ENCODE measurements around the gene NUP50.

The NUP50 gene

DNA sequence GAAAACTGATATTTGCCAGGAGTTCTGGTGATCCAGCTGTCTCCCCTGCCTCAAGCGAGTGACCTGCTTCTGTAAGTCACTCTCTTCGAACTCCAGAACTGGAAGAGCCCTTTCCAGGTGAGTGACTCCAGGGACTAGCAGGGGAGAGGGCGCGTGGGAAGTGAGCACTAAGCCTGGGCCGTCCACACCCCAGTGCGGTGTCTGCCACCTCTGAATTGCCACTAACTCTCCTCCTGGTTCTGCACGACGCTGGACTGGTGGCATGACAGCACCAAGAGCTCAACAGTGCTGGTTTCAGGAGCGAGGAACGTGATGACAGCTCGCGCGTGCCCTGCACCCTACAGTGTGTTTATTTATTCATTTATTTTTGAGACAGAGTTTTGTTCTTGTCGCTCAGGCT lies 54.1 kb downstream of the NUP50 start:
- Histone ChIP-seq H3K4ac (ENCODE audit: low read depth, low read length) (no peak overlapping the region), H3K23ac (ENCODE audit: low read length) (no peak overlapping the region)
- WGBS (ENCODE audit: extremely low coverage, insufficient coverage, low lambda C conversion rate), result no CpG with 5 or more reads among the region's 14 CpGs

DNA sequence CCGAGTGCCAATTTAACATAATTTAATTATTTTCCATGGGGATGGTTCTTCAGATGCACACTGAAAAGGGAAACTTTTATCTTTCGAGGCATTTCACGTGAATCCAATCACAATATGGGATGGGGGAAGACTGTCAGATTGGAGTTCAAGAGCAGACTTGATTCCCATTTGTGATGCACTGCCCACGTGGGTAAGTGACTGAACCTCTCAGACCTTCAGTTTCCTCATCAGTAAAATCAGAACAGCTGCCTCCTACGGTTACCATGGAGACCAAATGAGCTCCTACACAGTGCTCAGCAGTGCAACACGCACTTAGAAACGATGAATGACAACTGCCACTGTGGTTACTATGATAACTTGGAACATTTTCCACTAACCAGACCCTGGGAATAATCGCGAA lies 55.3 kb downstream of the NUP50 start:
- H3K23ac ChIP-seq (ENCODE audit: low read length), result no peak overlapping the region
- H3K4ac ChIP-seq (ENCODE audit: low read depth, low read length), result no peak overlapping the region
- no peak overlapping the region for H3K56ac ChIP-seq (ENCODE audit: low read length)
- no peak overlapping the region for H2BK5ac ChIP-seq (ENCODE audit: low read length)
- no peak overlapping the region for H4K5ac ChIP-seq (ENCODE audit: low read length)
- H2BK15ac ChIP-seq (replicated peaks; ENCODE audit: low read depth), result no peak overlapping the region
- no peak overlapping the region for H2BK120ac ChIP-seq (ENCODE audit: low read depth, low read length)
- no peak overlapping the region for H3K18ac ChIP-seq (ENCODE audit: low read length)
- H3K27me3 ChIP-seq (ENCODE audit: insufficient read depth, low read length, poor library complexity), result no peaks in the 10 kb centered on the region
- no peak overlapping the region for H4K8ac ChIP-seq (ENCODE audit: low read depth, low read length)
- no CpG with 5 or more reads among the region's 9 CpGs for WGBS (ENCODE audit: extremely low coverage, insufficient coverage, low lambda C conversion rate)
- no peak overlapping the region for H3K27ac ChIP-seq (ENCODE audit: low read depth, low read length)
- no peak overlapping the region for H3K4me2 ChIP-seq (ENCODE audit: low read length)
- H3K79me1 ChIP-seq (ENCODE audit: low read length), result peaks cover 8% of the 10 kb centered on the region
- no peak overlapping the region for H2AK5ac ChIP-seq (ENCODE audit: low read length)
- H3K79me2 ChIP-seq (ENCODE audit: control insufficient read depth, insufficient read depth, low read length), result no peaks in the 10 kb centered on the region
- H3K4me3 ChIP-seq (ENCODE audit: low read length), result no peak overlapping the region
- peak; percentile 34 for DNase-seq
- H3K36me3 ChIP-seq (ENCODE audit: control insufficient read depth, insufficient read depth, low read length), result no peaks in the 10 kb centered on the region
- H3K4me1 ChIP-seq (ENCODE audit: control insufficient read depth, low read depth, low read length), result peaks cover 1% of the 10 kb centered on the region
- no peak overlapping the region for H3K9ac ChIP-seq (ENCODE audit: low read length)

More for the DNA sequence above, 54.1 kb downstream of the NUP50 start:
- Histone ChIP-seq H3K9ac (ENCODE audit: low read length) (no peak overlapping the region), H4K8ac (ENCODE audit: low read depth, low read length) (no peak overlapping the region), H3K79me2 (ENCODE audit: control insufficient read depth, insufficient read depth, low read length) (no peaks in the 10 kb centered on the region), H3K79me1 (ENCODE audit: low read length) (peaks cover 8% of the 10 kb centered on the region), H4K5ac (ENCODE audit: low read length) (no peak overlapping the region), H2AK5ac (ENCODE audit: low read length) (no peak overlapping the region), H3K27ac (ENCODE audit: low read depth, low read length) (no peak overlapping the region), H3K4me3 (ENCODE audit: low read length) (no peak overlapping the region), H2BK15ac (replicated peaks; ENCODE audit: low read depth) (no peak overlapping the region), H3K18ac (ENCODE audit: low read length) (no peak overlapping the region), H3K4me2 (ENCODE audit: low read length) (no peak overlapping the region), H2BK120ac (ENCODE audit: low read depth, low read length) (no peak overlapping the region), H2BK5ac (ENCODE audit: low read length) (no peak overlapping the region), H3K27me3 (ENCODE audit: insufficient read depth, low read length, poor library complexity) (no peaks in the 10 kb centered on the region), H3K36me3 (ENCODE audit: control insufficient read depth, insufficient read depth, low read length) (no peaks in the 10 kb centered on the region), H3K56ac (ENCODE audit: low read length) (no peak overlapping the region), H3K4me1 (ENCODE audit: control insufficient read depth, low read depth, low read length) (peaks cover 3% of the 10 kb centered on the region)
- DNase-seq, result no peak

DNA sequence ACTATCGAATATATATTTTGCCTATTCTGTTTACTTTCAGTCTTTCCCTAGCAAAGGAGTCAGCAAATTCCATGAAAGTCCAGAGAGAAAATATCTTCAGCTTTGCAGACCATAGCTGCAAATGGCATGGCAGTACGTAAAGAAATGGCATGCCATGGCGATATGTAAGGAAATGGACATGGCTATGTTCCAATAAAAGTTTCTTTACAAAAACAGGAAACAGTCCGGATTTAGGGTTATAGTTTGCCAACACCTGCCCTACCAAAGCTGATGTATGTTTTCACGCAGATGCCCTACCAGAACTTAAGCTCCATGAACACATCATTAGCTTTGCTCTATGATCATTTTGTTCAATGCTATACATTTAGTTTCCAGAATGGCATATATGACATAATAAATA lies 57.5 kb downstream of the NUP50 start:
- Histone ChIP-seq H3K4me3 (ENCODE audit: low read length) (no peak overlapping the region), H2BK120ac (ENCODE audit: low read depth, low read length) (no peak overlapping the region), H3K36me3 (ENCODE audit: control insufficient read depth, insufficient read depth, low read length) (no peaks in the 10 kb centered on the region), H4K8ac (ENCODE audit: low read depth, low read length) (no peak overlapping the region), H3K79me1 (ENCODE audit: low read length) (peaks cover 4% of the 10 kb centered on the region), H2BK5ac (ENCODE audit: low read length) (no peak overlapping the region), H3K23ac (ENCODE audit: low read length) (no peak overlapping the region), H2BK15ac (replicated peaks; ENCODE audit: low read depth) (no peak overlapping the region), H3K9ac (ENCODE audit: low read length) (no peak overlapping the region), H3K4ac (ENCODE audit: low read depth, low read length) (no peak overlapping the region), H3K4me1 (ENCODE audit: control insufficient read depth, low read depth, low read length) (peaks cover 1% of the 10 kb centered on the region), H3K56ac (ENCODE audit: low read length) (no peak overlapping the region), H3K27ac (ENCODE audit: low read depth, low read length) (no peak overlapping the region), H3K4me2 (ENCODE audit: low read length) (no peak overlapping the region), H2AK5ac (ENCODE audit: low read length) (no peak overlapping the region), H3K18ac (ENCODE audit: low read length) (no peak overlapping the region), H3K27me3 (ENCODE audit: insufficient read depth, low read length, poor library complexity) (no peaks in the 10 kb centered on the region), H3K79me2 (ENCODE audit: control insufficient read depth, insufficient read depth, low read length) (no peaks in the 10 kb centered on the region), H4K5ac (ENCODE audit: low read length) (no peak overlapping the region)
- no peak for DNase-seq
- WGBS (ENCODE audit: extremely low coverage, insufficient coverage, low lambda C conversion rate), result no CpG with 5 or more reads among the region's 5 CpGs

- no peak overlapping the region for H2BK15ac ChIP-seq (replicated peaks; ENCODE audit: low read depth)
- no peak overlapping the region for H3K4me2 ChIP-seq (ENCODE audit: low read length)
- DNase-seq, result no peak
- H2AK5ac ChIP-seq (ENCODE audit: low read length), result no peak overlapping the region
- no peaks in the 10 kb centered on the region for H3K27me3 ChIP-seq (ENCODE audit: insufficient read depth, low read length, poor library complexity)
- no peak overlapping the region for H3K4me3 ChIP-seq (ENCODE audit: low read length)
- H3K9ac ChIP-seq (ENCODE audit: low read length), result no peak overlapping the region
- H3K23ac ChIP-seq (ENCODE audit: low read length), result no peak overlapping the region
- no peak overlapping the region for H4K5ac ChIP-seq (ENCODE audit: low read length)
- no peak overlapping the region for H3K27ac ChIP-seq (ENCODE audit: low read depth, low read length)
- no peak overlapping the region for H3K4ac ChIP-seq (ENCODE audit: low read depth, low read length)
- H4K8ac ChIP-seq (ENCODE audit: low read depth, low read length), result no peak overlapping the region
- H2BK120ac ChIP-seq (ENCODE audit: low read depth, low read length), result no peak overlapping the region
- no peak overlapping the region for H3K18ac ChIP-seq (ENCODE audit: low read length)
- WGBS (ENCODE audit: extremely low coverage, insufficient coverage, low lambda C conversion rate), result no CpG with 5 or more reads among the region's 5 CpGs
- peaks cover 1% of the 10 kb centered on the region for H3K4me1 ChIP-seq (ENCODE audit: control insufficient read depth, low read depth, low read length)
- H3K36me3 ChIP-seq (ENCODE audit: control insufficient read depth, insufficient read depth, low read length), result no peaks in the 10 kb centered on the region
- no peaks in the 10 kb centered on the region for H3K79me2 ChIP-seq (ENCODE audit: control insufficient read depth, insufficient read depth, low read length)
- H2BK5ac ChIP-seq (ENCODE audit: low read length), result no peak overlapping the region
- peaks cover 2% of the 10 kb centered on the region for H3K79me1 ChIP-seq (ENCODE audit: low read length)
- H3K56ac ChIP-seq (ENCODE audit: low read length), result no peak overlapping the region
Observed at GRCh38 chr22:45223304-45224117, 59.8 kb downstream of the NUP50 start.

DNA sequence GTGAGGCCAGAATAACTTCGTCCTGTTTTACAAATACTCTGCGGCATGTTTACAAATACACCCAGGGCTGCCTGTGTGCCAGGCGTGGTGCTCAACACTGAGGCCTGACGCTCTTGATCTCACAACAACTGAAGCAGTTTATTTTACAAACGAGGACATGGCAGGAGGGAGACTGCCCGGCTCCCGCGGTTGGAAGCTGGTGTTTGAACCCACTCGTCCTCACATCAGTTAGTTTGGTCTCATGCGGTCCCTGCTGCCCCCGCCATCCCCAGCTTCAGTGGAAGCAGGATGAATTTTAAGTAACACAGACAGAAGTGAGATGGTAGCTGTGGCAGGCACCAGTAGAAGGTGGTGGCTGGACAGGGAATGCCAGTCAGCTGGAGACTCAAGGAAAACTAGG lies 60.6 kb downstream of the NUP50 start:
- no peak overlapping the region for H2BK120ac ChIP-seq (ENCODE audit: low read depth, low read length)
- no peak overlapping the region for H3K27ac ChIP-seq (ENCODE audit: low read depth, low read length)
- DNase-seq, result no peak
- H2BK15ac ChIP-seq (replicated peaks; ENCODE audit: low read depth), result no peak overlapping the region
- H3K9ac ChIP-seq (ENCODE audit: low read length), result no peak overlapping the region
- no peak overlapping the region for H3K4ac ChIP-seq (ENCODE audit: low read depth, low read length)
- H3K27me3 ChIP-seq (ENCODE audit: insufficient read depth, low read length, poor library complexity), result no peaks in the 10 kb centered on the region
- H2AK5ac ChIP-seq (ENCODE audit: low read length), result no peak overlapping the region
- H2BK5ac ChIP-seq (ENCODE audit: low read length), result no peak overlapping the region
- no peak overlapping the region for H4K5ac ChIP-seq (ENCODE audit: low read length)
- H3K79me1 ChIP-seq (ENCODE audit: low read length), result peaks cover 2% of the 10 kb centered on the region
- no peak overlapping the region for H3K4me2 ChIP-seq (ENCODE audit: low read length)
- no peak overlapping the region for H3K23ac ChIP-seq (ENCODE audit: low read length)
- H3K56ac ChIP-seq (ENCODE audit: low read length), result no peak overlapping the region
- H4K8ac ChIP-seq (ENCODE audit: low read depth, low read length), result no peak overlapping the region
- no peaks in the 10 kb centered on the region for H3K36me3 ChIP-seq (ENCODE audit: control insufficient read depth, insufficient read depth, low read length)
- no CpG with 5 or more reads among the region's 11 CpGs for WGBS (ENCODE audit: extremely low coverage, insufficient coverage, low lambda C conversion rate)
- H3K4me3 ChIP-seq (ENCODE audit: low read length), result no peak overlapping the region
- no peaks in the 10 kb centered on the region for H3K79me2 ChIP-seq (ENCODE audit: control insufficient read depth, insufficient read depth, low read length)
- H3K18ac ChIP-seq (ENCODE audit: low read length), result no peak overlapping the region
- H3K4me1 ChIP-seq (ENCODE audit: control insufficient read depth, low read depth, low read length), result no peaks in the 10 kb centered on the region

All from mesendoderm (in vitro differentiated cells).